Bone marrow (tissue), 2 donors: ENCODE data around the gene PRMT6.

ENCODE experiments used
- DNase-seq, 2 donors: peaks; one replicate each; lab custom pipeline; 2025; lab: John Stamatoyannopoulos, UW

Gene PRMT6

GRCh38 chr1:107095647-107096046, 39.2 kb downstream of the PRMT6 start:
- DNase-seq: no peak

GRCh38 chr1:107096690-107097089, 40.2 kb downstream of the PRMT6 start:
- DNase-seq: no peak

- DNase-seq: no peak
These were observed 42.5 kb downstream of the PRMT6 start for GRCh38 chr1:107098961-107099360.

- DNase-seq: no peak
These were observed 44.0 kb downstream of the PRMT6 start for GRCh38 chr1:107100331-107100984.

- no peak for DNase-seq
These were observed 49.4 kb downstream of the PRMT6 start for GRCh38 chr1:107105914-107106313.
